T-helper 17 cell (primary cell): Measurements from ENCODE around the gene RGS10. TPM values are rescaled to one million over a fixed set of nuclear protein-coding genes. Genes with fewer than 3 reads are reported as not detected.

ENCODE experiments used
- ATAC-seq: fragments of 150-1000 bp; cut with Tn5 transposase; 2 replicates; pipeline ENCODE4 v1.10.0; 2021; ENCODE audit warnings: mild to moderate bottlenecking, moderate library complexity
- DNase-seq, 3 donors: peaks; one replicate each; pipeline versions ENCODE4 v3.0.0 to v3.0.0-alpha.2; 2020 to 2021
- H3K9me3 ChIP-seq: one replicate; pipeline ENCODE4 v1.7.0; 2013; ENCODE audit warnings: low read length, mild to moderate bottlenecking; ENCODE audit not compliant: control insufficient read depth, poor library complexity, severe bottlenecking
- H3K27ac Mint-ChIP-seq: one replicate; pipeline ENCODE4 v1.8.0; 2022; ENCODE audit warnings: mild to moderate bottlenecking, moderate library complexity, mixed read lengths
- H3K27me3 Mint-ChIP-seq: one replicate; pipeline ENCODE4 v1.8.0; 2022; ENCODE audit warnings: mixed read lengths
- H3K36me3 Mint-ChIP-seq: one replicate; pipeline ENCODE4 v1.8.0; 2022; ENCODE audit warnings: low read depth, mixed read lengths
- H3K4me1 Mint-ChIP-seq: one replicate; pipeline ENCODE4 v1.8.0; 2022; ENCODE audit warnings: mild to moderate bottlenecking, mixed read lengths
- H3K4me3 Mint-ChIP-seq: one replicate; pipeline ENCODE4 v1.8.0; 2022; ENCODE audit warnings: mild to moderate bottlenecking, moderate library complexity, mixed read lengths
- total RNA-seq, 4 donors: library from RNA in 2 of 4; stranded (reverse) in 2 of 4; gene quantifications; one replicate each; pipeline ENCODE4 v1.2.3 and lab custom pipeline; 2022 to 2026

Gene RGS10
- total RNA-seq, 2 donors from 2014 or later = 64.7 to 135 TPM

DNA sequence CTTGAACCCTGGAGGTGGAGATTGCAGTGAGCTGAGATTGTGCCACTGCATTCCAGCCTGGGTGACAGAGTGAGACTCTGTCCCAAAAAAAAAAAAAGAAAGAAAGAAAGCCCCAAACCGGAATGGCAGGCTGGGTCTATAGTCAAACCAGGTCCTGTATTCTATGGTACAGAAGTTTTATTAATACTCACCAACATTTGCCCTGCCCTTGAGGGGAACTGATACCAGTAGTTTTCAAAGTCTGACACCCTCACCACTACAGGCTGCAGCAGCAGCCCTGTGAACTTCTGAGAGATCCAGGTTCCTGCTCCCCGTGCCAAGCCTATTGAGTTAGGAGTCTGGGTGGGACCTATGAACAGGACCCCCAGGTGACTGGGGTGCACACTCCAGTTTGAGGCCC is 80.6 kb downstream of the RGS10 start:
- Mint-ChIP-seq H3K27ac (no peak overlapping the region), H3K27me3 (no peaks in the 10 kb centered on the region), H3K36me3 (no peaks in the 10 kb centered on the region), H3K4me1 (peaks cover 16% of the 10 kb centered on the region), H3K4me3 (no peak overlapping the region)
- no peaks in the 10 kb centered on the region for H3K9me3 ChIP-seq
- no peak for DNase-seq
- no peak for ATAC-seq

DNA sequence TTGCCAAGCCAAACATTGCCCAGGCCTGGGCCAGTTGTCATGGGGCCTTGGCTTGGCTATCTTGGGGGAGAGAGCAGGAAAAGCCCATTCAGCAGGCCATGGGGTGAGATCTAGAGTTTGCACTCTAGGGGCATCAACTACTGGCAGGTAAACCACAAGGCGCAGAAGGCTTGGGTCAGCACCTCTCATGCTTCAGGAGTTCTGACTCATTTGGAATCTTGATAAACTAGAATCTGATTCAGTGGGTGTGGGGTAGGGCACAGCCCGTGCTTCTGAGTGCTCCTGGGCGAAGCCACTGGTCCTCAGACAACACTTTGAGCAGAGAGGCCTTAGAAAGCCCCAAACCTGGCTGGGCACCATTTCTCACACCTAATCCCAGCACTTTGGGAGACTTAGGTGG is 81.1 kb downstream of the RGS10 start:
- H3K27ac Mint-ChIP-seq = no peak overlapping the region
- no peaks in the 10 kb centered on the region for H3K36me3 Mint-ChIP-seq
- H3K27me3 Mint-ChIP-seq = no peaks in the 10 kb centered on the region
- DNase-seq = no peak
- ATAC-seq = no peak
- no peaks in the 10 kb centered on the region for H3K9me3 ChIP-seq
- peaks cover 14% of the 10 kb centered on the region for H3K4me1 Mint-ChIP-seq
- no peak overlapping the region for H3K4me3 Mint-ChIP-seq

DNA sequence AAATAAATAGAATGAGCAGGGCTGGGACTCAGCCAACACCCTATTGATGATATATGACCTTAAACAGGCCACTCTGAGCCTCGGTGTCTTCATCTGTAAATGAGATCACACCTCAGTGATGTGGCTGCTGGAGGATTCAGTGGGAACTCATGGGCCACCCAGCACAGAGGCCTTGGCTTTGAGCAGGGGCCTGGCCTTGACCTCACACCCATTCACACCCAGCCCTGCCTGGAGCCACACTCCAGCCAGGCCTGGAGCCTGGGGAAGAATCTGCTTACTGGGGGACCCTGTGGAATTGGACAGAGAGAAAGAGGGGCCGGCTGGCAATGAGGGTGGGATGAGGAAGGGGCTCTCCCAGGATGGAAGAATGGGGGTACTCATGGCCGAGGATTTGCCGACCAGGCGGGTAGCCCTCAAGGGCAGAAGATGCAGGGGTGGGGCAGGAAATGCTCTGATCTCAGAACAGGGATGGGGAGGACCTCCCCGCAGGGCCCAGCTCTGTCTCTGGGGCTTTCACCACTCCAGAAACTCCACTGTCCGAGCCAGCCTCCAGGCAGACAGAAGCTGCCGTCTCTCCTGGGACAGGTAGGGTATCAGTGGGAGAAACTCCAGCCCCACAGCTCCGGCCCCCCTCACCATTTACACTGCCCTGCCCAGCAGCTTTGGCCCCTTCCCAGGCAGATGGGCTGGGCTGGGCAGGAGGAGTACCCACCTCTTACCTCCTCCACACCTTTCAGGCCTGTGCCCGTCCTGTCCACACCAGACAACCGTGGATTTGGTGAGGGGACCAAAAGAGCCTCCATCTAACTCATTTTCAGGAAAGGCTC is 81.9 kb downstream of the RGS10 start:
- ATAC-seq = no peak
- no peaks in the 10 kb centered on the region for H3K9me3 ChIP-seq
- H3K4me1 Mint-ChIP-seq = peaks cover 9% of the 10 kb centered on the region
- peak overlapping the region; percentile 49 for H3K27ac Mint-ChIP-seq
- H3K27me3 Mint-ChIP-seq = no peaks in the 10 kb centered on the region
- H3K4me3 Mint-ChIP-seq = no peak overlapping the region
- no peak for DNase-seq
- no peaks in the 10 kb centered on the region for H3K36me3 Mint-ChIP-seq

DNA sequence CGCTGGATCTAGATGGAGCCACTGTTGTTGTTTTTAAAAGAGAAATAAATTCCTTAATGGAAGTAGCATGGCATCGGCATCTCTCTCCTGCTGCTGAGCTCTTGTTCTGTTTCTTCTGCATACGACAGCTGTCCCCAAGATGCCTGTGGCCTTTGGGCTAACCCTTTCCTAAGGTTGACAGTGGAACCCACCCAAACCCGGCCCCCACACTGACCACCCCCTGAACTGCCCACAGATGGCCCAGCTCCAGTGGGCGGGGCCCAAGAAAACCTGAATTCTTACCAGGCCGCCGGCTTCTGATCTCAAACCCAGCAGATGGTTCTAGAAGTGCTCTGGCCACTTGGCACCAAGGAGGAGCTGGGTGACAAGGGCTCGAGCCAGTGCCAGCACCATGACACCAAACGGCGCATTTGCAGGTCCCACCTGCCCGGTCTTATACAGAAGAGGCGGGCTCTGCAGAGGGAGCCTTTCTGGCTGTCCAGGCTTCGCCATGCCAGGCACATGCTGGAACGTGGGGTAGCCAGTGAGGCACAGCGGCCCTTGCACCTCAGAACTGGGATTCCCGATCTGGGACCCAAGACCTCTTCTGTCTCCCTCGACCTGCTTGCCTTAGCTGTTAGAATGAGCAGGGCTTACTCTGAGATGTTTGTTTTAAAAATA is 82.7 kb downstream of the RGS10 start:
- Mint-ChIP-seq H3K36me3 (no peaks in the 10 kb centered on the region), H3K4me3 (no peak overlapping the region), H3K4me1 (peaks cover 3% of the 10 kb centered on the region), H3K27me3 (no peaks in the 10 kb centered on the region), H3K27ac (peak overlapping the region; percentile 49)
- ATAC-seq (no peak), DNase-seq (no peak)
- no peaks in the 10 kb centered on the region for H3K9me3 ChIP-seq

DNA sequence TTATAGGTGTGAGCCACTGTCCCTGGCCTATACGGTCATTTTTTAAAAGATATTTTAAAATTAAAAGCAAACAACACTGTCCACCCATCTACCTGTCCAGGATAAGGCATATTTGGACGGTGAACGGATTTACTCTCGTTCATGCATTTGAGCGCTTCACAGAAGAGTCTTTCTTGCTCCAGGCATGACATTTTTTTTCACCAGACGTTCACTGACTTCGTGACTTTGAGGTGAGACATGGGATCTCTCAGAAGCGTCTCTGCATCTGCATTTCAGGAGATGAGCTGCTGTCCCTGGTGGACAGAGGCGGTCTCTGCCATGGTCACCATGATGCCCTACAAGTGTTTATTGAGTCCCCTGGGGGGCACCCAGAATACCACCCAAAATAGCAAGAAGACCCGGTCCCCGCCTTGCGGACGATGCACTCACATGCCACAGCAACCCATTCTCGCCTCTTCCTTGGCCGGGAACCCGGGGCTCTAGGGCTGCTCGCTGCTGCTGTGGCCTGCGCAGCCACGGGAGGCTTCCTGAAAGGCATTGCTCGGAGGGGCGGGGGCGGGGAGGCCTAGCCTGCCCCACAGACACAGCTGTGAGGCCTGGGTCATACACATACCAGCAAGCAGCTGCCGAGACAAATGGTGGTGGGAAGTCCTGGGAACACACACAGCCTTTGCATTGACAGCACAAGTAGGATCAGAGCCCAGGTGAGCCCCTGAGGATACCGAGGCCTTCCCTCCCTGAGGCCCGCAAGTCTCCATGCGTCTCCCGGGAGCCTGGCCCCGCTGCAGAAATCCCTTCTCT is 84.4 kb downstream of the RGS10 start:
- Mint-ChIP-seq H3K36me3 (no peaks in the 10 kb centered on the region), H3K27me3 (no peaks in the 10 kb centered on the region), H3K4me3 (no peak overlapping the region), H3K27ac (peak overlapping the region; percentile 45), H3K4me1 (peaks cover 3% of the 10 kb centered on the region)
- no peaks in the 10 kb centered on the region for H3K9me3 ChIP-seq
- ATAC-seq (no peak), DNase-seq (no peak)

DNA sequence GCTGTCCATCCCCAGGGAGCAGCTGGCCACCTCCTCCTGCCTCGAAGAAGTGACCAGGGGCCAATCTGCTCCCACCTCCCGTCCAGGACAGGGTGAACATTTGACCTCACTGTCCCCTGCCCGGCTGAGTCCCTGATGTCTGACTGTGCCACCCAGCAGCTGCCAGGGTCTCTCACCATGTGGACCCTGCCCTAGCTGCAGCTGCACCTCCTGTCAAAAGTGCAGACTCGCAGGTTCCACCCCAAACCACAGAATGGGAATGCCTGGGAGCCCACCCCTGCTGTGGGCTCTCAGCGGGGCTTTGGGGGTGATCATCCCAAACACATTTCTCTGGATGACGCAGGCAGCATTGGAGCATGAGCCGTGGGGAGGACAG is 86.1 kb downstream of the RGS10 start:
- H3K4me3 Mint-ChIP-seq = no peak overlapping the region
- no peaks in the 10 kb centered on the region for H3K9me3 ChIP-seq
- no peak for ATAC-seq
- H3K27ac Mint-ChIP-seq = no peak overlapping the region
- H3K4me1 Mint-ChIP-seq = peaks cover 3% of the 10 kb centered on the region
- H3K36me3 Mint-ChIP-seq = no peaks in the 10 kb centered on the region
- no peaks in the 10 kb centered on the region for H3K27me3 Mint-ChIP-seq
- DNase-seq = no peak

DNA sequence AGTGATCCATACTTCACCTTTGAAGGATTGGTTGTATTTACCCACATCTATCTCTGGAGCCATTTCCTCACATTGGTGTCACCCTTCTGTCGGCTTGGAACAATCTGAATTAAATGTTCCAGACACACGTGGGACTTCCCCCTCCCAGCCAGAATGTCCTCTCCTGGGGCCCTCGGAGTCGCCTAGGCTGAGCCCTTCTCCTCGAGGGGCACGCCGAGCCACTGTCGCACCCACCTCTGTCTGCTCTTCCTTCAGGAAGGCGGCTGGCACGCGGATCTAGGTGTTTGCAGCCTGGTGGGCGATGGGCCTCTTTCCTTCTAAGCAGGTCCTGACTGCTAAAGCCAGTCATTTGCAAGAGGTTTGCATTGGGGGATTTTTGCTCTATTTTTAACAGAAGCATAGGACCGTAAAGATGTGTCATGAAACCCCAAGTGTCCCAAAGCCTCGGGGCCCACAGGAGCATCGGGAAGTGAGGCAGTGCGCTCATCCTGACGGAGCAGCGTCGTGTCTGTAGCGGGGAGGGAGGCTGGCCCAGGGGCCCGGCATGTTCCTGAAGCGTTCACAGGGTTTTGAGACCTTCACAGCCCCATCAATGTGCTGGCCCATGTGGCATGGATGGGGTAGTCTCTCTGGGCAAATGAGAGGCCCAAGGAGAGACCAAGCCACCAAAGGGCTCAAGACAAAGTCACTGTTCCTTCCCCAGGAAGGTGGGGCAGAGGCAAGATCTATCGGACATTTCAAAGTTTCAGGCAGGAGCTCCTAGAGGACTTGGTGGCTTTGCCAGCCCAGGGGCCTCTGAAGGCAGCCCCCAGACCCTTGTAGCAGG is 86.7 kb downstream of the RGS10 start:
- Mint-ChIP-seq H3K36me3 (no peaks in the 10 kb centered on the region), H3K27me3 (no peaks in the 10 kb centered on the region), H3K27ac (peak overlapping the region; percentile 61), H3K4me1 (peaks cover 3% of the 10 kb centered on the region), H3K4me3 (no peak overlapping the region)
- DNase-seq = no peak
- no peak for ATAC-seq
- no peaks in the 10 kb centered on the region for H3K9me3 ChIP-seq

DNA sequence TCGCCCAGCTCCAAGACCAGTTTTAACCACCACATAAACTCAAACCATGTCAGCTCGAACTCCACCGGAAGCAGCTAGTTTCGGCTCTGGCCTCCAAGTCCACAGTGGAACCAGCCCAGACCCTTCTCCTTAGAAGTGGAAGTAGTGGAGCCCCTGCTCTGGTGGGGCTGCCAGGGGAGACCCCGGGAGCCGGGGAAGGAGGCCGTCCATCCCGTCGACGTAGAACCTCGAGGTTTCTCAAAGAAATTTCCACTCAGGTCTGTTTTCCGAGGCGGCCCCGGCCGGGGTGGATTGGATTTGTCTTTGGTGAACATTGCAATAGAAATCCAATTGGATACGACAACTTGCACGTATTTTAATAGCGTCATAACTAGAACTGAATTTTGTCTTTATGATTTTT is 87.5 kb downstream of the RGS10 start:
- DNase-seq = no peak
- Mint-ChIP-seq H3K27ac (no peak overlapping the region), H3K4me3 (no peak overlapping the region), H3K36me3 (no peaks in the 10 kb centered on the region), H3K27me3 (no peaks in the 10 kb centered on the region), H3K4me1 (no peaks in the 10 kb centered on the region)
- ATAC-seq = no peak
- no peaks in the 10 kb centered on the region for H3K9me3 ChIP-seq

DNA sequence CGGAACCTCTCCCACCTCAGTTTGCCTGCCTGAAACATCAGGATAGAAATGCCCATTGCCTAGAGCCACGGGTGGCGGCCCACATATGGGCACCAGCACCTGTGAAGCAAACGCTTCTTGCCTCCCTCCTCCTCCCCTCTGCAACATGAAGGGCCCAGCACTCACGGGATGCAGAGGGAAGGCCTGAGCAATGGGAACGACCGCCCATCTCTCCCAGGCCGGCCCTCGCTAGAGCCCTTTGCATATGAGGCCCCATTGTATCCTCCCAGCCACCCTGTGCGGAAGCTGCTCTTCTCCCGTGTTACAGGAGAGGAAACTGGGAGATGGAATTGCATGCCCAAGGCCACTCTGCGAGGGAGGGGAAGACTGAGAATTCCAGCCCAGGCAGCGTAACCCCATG is 88.2 kb downstream of the RGS10 start:
- no peaks in the 10 kb centered on the region for H3K36me3 Mint-ChIP-seq
- ATAC-seq (no peak), DNase-seq (no peak)
- H3K4me1 Mint-ChIP-seq = no peaks in the 10 kb centered on the region
- H3K9me3 ChIP-seq = no peaks in the 10 kb centered on the region
- H3K27me3 Mint-ChIP-seq = no peaks in the 10 kb centered on the region
- no peak overlapping the region for H3K27ac Mint-ChIP-seq
- H3K4me3 Mint-ChIP-seq = no peak overlapping the region

DNA sequence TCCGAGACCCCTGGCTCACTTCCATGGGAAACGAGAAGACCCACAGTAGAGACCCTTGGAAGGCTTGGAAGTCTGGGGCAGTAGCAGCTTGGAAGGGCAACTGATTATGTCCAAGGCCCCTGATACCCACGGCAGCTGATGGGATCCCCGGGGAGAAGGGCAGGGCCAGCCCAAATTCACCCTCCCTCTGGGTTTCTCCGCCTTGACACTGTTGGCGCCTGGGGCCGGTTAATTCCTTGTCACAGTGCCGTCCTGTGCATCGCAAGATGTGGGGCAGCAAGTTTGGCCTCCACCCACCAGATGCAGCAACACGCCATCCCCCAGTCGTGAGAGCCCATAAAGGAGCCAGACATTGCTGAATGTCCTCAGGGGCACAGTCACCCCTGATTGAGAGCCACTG is 89.2 kb downstream of the RGS10 start:
- no peaks in the 10 kb centered on the region for H3K9me3 ChIP-seq
- Mint-ChIP-seq H3K27ac (no peak overlapping the region), H3K4me3 (no peak overlapping the region), H3K36me3 (no peaks in the 10 kb centered on the region), H3K27me3 (no peaks in the 10 kb centered on the region), H3K4me1 (no peaks in the 10 kb centered on the region)
- DNase-seq = no peak
- no peak for ATAC-seq

DNA sequence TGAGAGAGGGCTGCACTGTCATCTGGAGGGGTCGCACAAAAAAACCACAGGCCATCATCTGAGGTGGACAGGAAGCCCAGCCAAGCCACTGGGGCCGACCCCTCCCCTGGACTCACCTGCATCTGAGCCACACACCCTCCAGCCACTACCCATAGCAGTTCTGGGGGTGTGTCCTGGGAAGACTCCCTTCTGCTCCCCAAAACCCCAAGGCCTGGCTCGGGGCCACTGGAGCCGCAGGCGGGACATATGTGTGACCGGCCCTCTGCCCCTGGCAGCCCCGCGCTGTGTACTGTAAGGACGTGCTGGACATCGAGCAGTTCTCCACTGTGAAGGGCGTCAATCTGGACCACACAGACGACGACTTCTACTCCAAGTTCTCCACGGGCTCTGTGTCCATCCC is 90.1 kb downstream of the RGS10 start:
- Mint-ChIP-seq H3K4me1 (no peaks in the 10 kb centered on the region), H3K36me3 (no peaks in the 10 kb centered on the region), H3K4me3 (no peak overlapping the region), H3K27me3 (no peaks in the 10 kb centered on the region), H3K27ac (no peak overlapping the region)
- ATAC-seq (no peak), DNase-seq (no peak)
- H3K9me3 ChIP-seq = no peaks in the 10 kb centered on the region

DNA sequence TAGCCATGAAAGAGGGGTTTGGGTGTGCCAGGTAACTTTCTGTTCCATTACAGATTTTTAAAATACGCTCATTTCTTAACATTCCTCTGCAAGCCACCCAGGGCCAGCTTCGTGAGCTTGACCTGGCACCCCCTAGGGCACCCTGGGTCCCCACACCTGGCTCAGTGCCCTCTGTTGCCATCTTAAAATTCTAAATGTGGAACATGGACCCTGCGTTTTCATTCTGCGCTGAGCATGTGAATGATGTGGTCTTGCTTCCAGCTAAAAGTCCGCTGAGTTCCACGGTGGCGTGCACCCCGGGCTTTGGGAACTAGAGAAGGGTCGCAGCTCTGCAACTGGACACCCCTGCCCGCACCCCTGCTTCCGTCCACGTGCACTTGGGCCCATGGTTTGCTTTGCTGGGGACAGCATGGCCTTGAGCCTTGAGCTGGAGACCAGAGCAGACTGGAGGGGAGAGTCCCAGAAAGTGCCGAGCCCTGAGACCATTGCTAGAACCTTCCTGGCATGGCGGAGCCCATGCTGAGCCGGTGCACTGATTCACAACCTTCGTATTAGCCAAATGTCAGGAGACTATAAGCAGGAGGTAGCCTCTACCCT is 91.1 kb downstream of the RGS10 start:
- Mint-ChIP-seq H3K27me3 (no peaks in the 10 kb centered on the region), H3K4me1 (no peaks in the 10 kb centered on the region), H3K27ac (no peak overlapping the region), H3K36me3 (no peaks in the 10 kb centered on the region), H3K4me3 (no peak overlapping the region)
- H3K9me3 ChIP-seq = no peaks in the 10 kb centered on the region
- DNase-seq = no peak
- no peak for ATAC-seq
